Immature natural killer cell (primary cell): Measurements from ENCODE around the gene UTP4. TPM values are rescaled to one million over a fixed set of nuclear protein-coding genes. Genes with fewer than 3 reads are reported as not detected.
"Not testable (repeated sequence)": the region's sequence is repeated elsewhere in the genome, so short reads cannot be mapped to it uniquely, and the experiment has no call there.

ENCODE experiments used
- DNase-seq, 3 donors: peaks; one replicate each; pipeline ENCODE4 v3.0.0; 2022; ENCODE audit warnings: mixed read lengths in 1 of 3
- H3K27ac Mint-ChIP-seq, 6 donors: one replicate each; pipeline ENCODE4 v1.8.0; 2020; ENCODE audit warnings: mixed read lengths in 6 of 6, mild to moderate bottlenecking in 5 of 6, inconsistent platforms in 4 of 6, moderate library complexity in 3 of 6
- H3K27me3 Mint-ChIP-seq, 3 donors: one replicate each; pipeline ENCODE4 v1.8.0; 2020 to 2021; ENCODE audit warnings: low read depth in 3 of 3, mild to moderate bottlenecking in 3 of 3, mixed read lengths in 3 of 3, moderate library complexity in 3 of 3, inconsistent platforms in 1 of 3
- H3K36me3 Mint-ChIP-seq, 3 donors: one replicate each; pipeline ENCODE4 v1.8.0; 2020; ENCODE audit warnings: mixed read lengths in 3 of 3, inconsistent platforms in 2 of 3, mild to moderate bottlenecking in 2 of 3
- H3K4me1 Mint-ChIP-seq, 2 donors: one replicate each; pipeline ENCODE4 v1.8.0; 2020; ENCODE audit warnings: inconsistent platforms in 2 of 2, mild to moderate bottlenecking in 2 of 2, mixed read lengths in 2 of 2, moderate library complexity in 1 of 2
- H3K4me3 Mint-ChIP-seq, 5 donors: one replicate each; pipeline ENCODE4 v1.8.0; 2020; ENCODE audit warnings: mild to moderate bottlenecking in 5 of 5, mixed read lengths in 5 of 5, inconsistent platforms in 3 of 5, moderate library complexity in 3 of 5
- H3K9me3 Mint-ChIP-seq, 6 donors: one replicate each; pipeline ENCODE4 v1.8.0; 2020; ENCODE audit warnings: mild to moderate bottlenecking in 6 of 6, mixed read lengths in 6 of 6, inconsistent platforms in 4 of 6, moderate library complexity in 3 of 6
- polyA plus RNA-seq, 3 donors: library from polyadenylated mRNA; unstranded; fragments of 300-500 nt; fragmentation: Illumina TruSeq; gene quantifications; one replicate each; pipeline ENCODE4 v1.2.3, GENCODE V29; 2021

Gene UTP4
- polyA plus RNA-seq, 3 donors from 2014 or later, result 38.8 to 69.1 (median 50.4) TPM

DNA sequence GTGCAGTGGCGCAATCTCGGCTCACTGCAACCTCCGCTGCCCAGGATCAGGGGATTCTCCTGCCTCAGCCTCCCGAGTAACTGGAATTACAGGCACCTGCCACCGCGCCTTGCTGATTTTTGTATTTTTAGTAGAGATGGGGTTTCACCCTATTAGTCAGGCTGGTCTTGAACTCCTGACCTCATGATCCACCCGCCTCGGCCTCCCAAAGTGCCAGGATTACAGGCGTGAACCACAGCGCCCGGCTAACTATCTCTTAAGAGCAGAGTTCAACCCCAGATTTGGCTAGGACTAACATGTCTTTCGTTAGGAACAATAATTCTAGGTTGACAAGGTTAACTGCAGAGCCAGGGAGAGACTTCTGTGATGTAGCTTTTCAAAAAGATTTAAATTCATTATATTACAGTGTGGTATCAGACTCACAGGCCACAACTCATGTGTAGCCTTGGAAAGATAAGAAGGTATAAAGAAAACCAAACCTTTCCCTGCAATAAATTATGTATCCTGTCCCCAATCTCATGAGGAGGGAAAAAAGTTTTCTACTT is 4.4 kb upstream of the UTP4 start:
- Mint-ChIP-seq H3K9me3 (no peaks in the 10 kb centered on the region), H3K36me3 (no peaks in the 10 kb centered on the region), H3K4me3 (no peak overlapping the region), H3K27ac (peak overlapping the region in 1 of 6 donors; percentile 40), H3K4me1 (peaks cover 40 to 50% of the 10 kb centered on the region in 2 donors), H3K27me3 (peaks cover 2 to 18% (median 7%) of the 10 kb centered on the region in 3 donors)
- DNase-seq, result no peak

DNA sequence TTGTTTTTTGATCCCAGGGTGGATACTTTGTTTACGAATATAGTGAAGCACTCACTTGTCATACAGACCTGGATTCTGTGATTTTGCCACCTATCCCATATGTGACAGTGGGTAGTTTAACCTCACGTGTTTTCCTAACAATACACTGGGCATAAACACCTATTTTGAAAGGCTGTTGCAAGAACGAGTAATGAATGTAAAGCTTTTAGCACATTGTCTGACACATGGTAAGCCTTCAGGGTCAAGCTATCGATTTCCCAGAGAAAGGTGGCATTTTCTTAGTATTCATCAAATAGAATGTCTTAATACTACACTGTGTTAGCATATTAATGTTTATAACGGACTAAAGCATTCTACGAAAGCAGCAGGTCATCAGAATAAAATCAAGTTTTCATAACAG is 2.0 kb upstream of the UTP4 start:
- peak overlapping the region; percentile 46 to 94 (median 87) for H3K4me3 Mint-ChIP-seq
- H3K27me3 Mint-ChIP-seq, result peaks cover 2 to 18% (median 7%) of the 10 kb centered on the region in 3 donors
- DNase-seq, result no peak
- no peaks in the 10 kb centered on the region for H3K9me3 Mint-ChIP-seq
- peak overlapping the region; percentile 2 to 93 (median 88) for H3K27ac Mint-ChIP-seq
- no peaks in the 10 kb centered on the region for H3K36me3 Mint-ChIP-seq
- peaks cover 48 to 62% of the 10 kb centered on the region in 2 donors for H3K4me1 Mint-ChIP-seq

GRCh38 chr16:69131167-69131838 is 1.1 kb upstream of the UTP4 start:
- H3K9me3 Mint-ChIP-seq, result no peaks in the 10 kb centered on the region
- no peaks in the 10 kb centered on the region for H3K36me3 Mint-ChIP-seq
- peak overlapping the region; percentile 78 to 95 (median 92) for H3K27ac Mint-ChIP-seq
- no peak for DNase-seq
- peak overlapping the region; percentile 82 to 94 (median 87) for H3K4me3 Mint-ChIP-seq
- H3K27me3 Mint-ChIP-seq, result peaks cover 2 to 18% (median 7%) of the 10 kb centered on the region in 3 donors
- peaks cover 48 to 62% of the 10 kb centered on the region in 2 donors for H3K4me1 Mint-ChIP-seq

- peaks cover 45 to 66% of the 10 kb centered on the region in 2 donors for H3K4me1 Mint-ChIP-seq
- peaks cover 2 to 16% (median 7%) of the 10 kb centered on the region in 3 donors for H3K27me3 Mint-ChIP-seq
- no peak for DNase-seq
- peak overlapping the region; percentile 78 to 96 (median 92) for H3K27ac Mint-ChIP-seq
- H3K4me3 Mint-ChIP-seq, result peak overlapping the region; percentile 82 to 94 (median 92)
- H3K9me3 Mint-ChIP-seq, result no peaks in the 10 kb centered on the region
- H3K36me3 Mint-ChIP-seq, result peaks cover 0 to 4% (median 0%) of the 10 kb centered on the region in 3 donors
Measured at GRCh38 chr16:69131839-69132423, 518 bp upstream of the UTP4 start.

DNA sequence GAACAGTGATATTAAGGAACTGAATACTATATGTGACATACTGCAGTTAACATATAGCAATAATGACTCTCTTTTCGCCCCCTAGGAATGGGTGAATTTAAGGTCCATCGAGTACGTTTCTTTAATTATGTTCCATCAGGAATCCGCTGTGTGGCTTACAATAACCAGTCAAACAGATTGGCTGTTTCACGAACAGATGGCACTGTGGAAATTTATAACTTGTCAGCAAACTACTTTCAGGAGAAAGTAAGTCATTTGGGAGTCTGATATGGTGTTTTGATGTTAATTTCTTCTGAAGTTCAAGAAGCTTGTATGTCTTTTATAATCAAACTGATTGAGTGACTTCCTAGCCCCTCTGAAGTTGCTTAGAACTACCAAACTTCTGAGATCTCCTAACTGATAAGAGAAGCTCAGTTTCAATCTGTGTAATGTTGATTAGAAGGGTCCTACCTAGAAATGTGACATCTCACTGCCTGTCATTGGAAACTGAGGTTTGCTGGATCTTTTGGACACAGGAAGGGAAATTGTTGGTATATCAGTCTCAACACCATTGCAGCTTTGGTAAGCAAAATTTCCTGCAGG is 1.0 kb downstream of the UTP4 start:
- no peak for DNase-seq
- peak overlapping the region; percentile 82 to 94 (median 92) for H3K4me3 Mint-ChIP-seq
- peaks cover 7 to 12% (median 8%) of the 10 kb centered on the region in 3 donors for H3K36me3 Mint-ChIP-seq
- peak overlapping the region; percentile 84 to 96 (median 94) for H3K27ac Mint-ChIP-seq
- H3K9me3 Mint-ChIP-seq, result no peaks in the 10 kb centered on the region
- H3K4me1 Mint-ChIP-seq, result peaks cover 41 to 55% of the 10 kb centered on the region in 2 donors
- peaks cover 2 to 16% (median 7%) of the 10 kb centered on the region in 3 donors for H3K27me3 Mint-ChIP-seq

- no peaks in the 10 kb centered on the region for H3K27me3 Mint-ChIP-seq
- H3K4me1 Mint-ChIP-seq, result peaks cover 9 to 17% of the 10 kb centered on the region in 2 donors
Measured at GRCh38 chr16:69138608-69139007, 6.2 kb downstream of the UTP4 start.

GRCh38 chr16:69139464-69139863 is 7.0 kb downstream of the UTP4 start:
- not testable (repeated sequence) for H3K4me3 Mint-ChIP-seq
- H3K36me3 Mint-ChIP-seq, result peaks cover 24 to 48% (median 42%) of the 10 kb centered on the region in 3 donors

More at GRCh38 chr16:69138608-69139007, 6.2 kb downstream of the UTP4 start:
- Mint-ChIP-seq H3K9me3 (no peaks in the 10 kb centered on the region), H3K36me3 (peaks cover 24 to 48% (median 40%) of the 10 kb centered on the region in 3 donors), H3K4me3 (no peak overlapping the region), H3K27ac (no peak overlapping the region)
- DNase-seq, result no peak

GRCh38 chr16:69141014-69141413 is 8.6 kb downstream of the UTP4 start:
- Mint-ChIP-seq H3K9me3 (no peaks in the 10 kb centered on the region), H3K27ac (no peak overlapping the region), H3K27me3 (no peaks in the 10 kb centered on the region), H3K36me3 (peaks cover 24 to 53% (median 44%) of the 10 kb centered on the region in 3 donors), H3K4me1 (peaks cover 2 to 4% of the 10 kb centered on the region in 2 donors), H3K4me3 (no peak overlapping the region)
- DNase-seq, result no peak

More at GRCh38 chr16:69139464-69139863, 7.0 kb downstream of the UTP4 start:
- DNase-seq, H3K4me1 Mint-ChIP-seq, H3K27me3 Mint-ChIP-seq, H3K27ac Mint-ChIP-seq, H3K9me3 Mint-ChIP-seq: not testable (repeated sequence)

GRCh38 chr16:69141936-69142335 is 9.5 kb downstream of the UTP4 start:
- Mint-ChIP-seq H3K27ac (no peak overlapping the region), H3K4me3 (no peak overlapping the region)

DNA sequence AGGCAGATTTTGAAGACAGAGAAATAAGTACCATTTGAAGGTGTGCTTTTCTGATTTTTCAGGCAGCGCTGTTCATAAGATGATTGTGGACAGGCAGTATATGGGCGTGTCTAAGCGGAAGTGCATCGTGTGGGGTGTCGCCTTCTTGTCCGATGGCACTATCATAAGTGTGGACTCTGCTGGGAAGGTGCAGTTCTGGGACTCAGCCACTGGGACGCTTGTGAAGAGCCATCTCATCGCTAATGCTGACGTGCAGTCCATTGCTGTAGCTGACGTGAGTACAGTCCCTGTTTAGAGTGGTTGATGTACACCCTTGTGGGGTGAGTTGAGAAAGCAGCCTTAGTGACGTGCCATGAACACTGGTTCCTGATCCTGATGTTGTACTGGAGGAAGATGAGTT is 10.7 kb downstream of the UTP4 start:
- H3K4me3 Mint-ChIP-seq, result no peak overlapping the region
- no peaks in the 10 kb centered on the region for H3K9me3 Mint-ChIP-seq
- peaks cover 0 to 2% (median 0%) of the 10 kb centered on the region in 3 donors for H3K27me3 Mint-ChIP-seq
- peaks cover 22 to 50% (median 45%) of the 10 kb centered on the region in 3 donors for H3K36me3 Mint-ChIP-seq
- no peaks in the 10 kb centered on the region for H3K4me1 Mint-ChIP-seq
- no peak for DNase-seq
- no peak overlapping the region for H3K27ac Mint-ChIP-seq

More at GRCh38 chr16:69141936-69142335, 9.5 kb downstream of the UTP4 start:
- peaks cover 24 to 53% (median 48%) of the 10 kb centered on the region in 3 donors for H3K36me3 Mint-ChIP-seq
- DNase-seq, result no peak
- H3K4me1 Mint-ChIP-seq, result peaks cover 0 to 2% of the 10 kb centered on the region in 2 donors
- H3K9me3 Mint-ChIP-seq, result no peaks in the 10 kb centered on the region
- H3K27me3 Mint-ChIP-seq, result peaks cover 0 to 2% (median 0%) of the 10 kb centered on the region in 3 donors

GRCh38 chr16:69145658-69146057 is 13.2 kb downstream of the UTP4 start:
- Mint-ChIP-seq H3K9me3 (no peaks in the 10 kb centered on the region), H3K4me1 (no peaks in the 10 kb centered on the region), H3K4me3 (no peak overlapping the region), H3K36me3 (peaks cover 20 to 39% (median 38%) of the 10 kb centered on the region in 3 donors), H3K27me3 (peaks cover 0 to 2% (median 0%) of the 10 kb centered on the region in 3 donors), H3K27ac (no peak overlapping the region)
- no peak for DNase-seq

DNA sequence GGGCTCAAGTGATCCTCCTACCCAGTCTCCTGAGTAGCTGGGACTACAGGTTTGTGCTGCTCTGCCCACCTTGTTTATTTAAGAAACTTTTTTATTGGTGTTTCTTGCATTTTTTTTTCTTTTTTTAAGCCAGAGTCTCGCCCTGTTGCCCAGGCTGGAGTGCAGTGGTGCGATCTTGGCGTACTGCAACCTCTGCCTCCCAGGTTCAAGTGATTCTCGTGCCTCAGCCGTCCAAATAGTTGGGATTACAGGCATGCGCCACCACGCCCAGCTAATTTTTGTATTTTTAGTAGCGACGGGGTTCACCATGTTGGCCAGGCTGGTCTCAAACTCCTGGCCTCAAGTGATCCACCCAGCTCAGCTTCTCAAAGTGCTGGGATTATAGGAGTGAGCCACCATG is 17.2 kb downstream of the UTP4 start:
- DNase-seq, H3K27ac Mint-ChIP-seq, H3K9me3 Mint-ChIP-seq, H3K27me3 Mint-ChIP-seq, H3K4me1 Mint-ChIP-seq, H3K4me3 Mint-ChIP-seq: not testable (repeated sequence)
- peaks cover 20 to 34% (median 22%) of the 10 kb centered on the region in 3 donors for H3K36me3 Mint-ChIP-seq

DNA sequence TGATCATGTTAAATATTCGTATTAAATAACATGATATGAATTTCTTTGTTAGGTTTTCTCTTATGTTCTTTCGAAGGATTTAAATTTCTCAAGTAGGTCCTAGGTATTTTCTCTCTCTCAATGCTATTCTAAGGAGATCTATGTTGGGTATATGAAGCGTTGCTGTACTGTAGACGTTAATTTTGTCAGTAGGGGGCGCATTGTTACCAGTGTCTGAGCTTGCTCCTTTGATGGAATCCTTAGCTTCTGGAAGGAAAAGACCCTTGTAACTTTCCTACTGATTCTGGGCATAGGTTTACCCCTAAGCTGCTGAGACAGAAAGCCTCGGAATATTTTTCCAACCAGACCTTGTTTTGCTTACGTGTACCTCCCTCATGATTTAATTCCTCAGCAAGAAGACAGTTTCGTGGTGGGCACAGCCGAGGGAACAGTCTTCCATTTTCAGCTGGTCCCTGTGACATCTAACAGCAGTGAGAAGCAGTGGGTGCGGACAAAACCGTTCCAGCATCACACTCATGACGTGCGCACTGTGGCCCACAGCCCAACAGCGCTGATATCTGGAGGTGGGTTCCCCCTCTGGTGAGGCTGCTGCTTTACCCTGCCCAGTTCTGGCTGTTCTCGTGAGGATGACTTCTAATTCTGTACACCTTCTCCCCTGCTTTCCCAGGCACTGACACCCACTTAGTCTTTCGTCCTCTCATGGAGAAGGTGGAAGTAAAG is 17.9 kb downstream of the UTP4 start:
- peaks cover 0 to 2% (median 0%) of the 10 kb centered on the region in 3 donors for H3K27me3 Mint-ChIP-seq
- DNase-seq, result peak; percentile 61 to 71 (median 66)
- no peaks in the 10 kb centered on the region for H3K4me1 Mint-ChIP-seq
- no peaks in the 10 kb centered on the region for H3K9me3 Mint-ChIP-seq
- H3K36me3 Mint-ChIP-seq, result peaks cover 21 to 39% (median 22%) of the 10 kb centered on the region in 3 donors
- H3K27ac Mint-ChIP-seq, result peak overlapping the region in 1 of 6 donors; percentile 49
- H3K4me3 Mint-ChIP-seq, result no peak overlapping the region
